Stimulated activated CD8-positive, alpha-beta memory T cell treated with anti-CD3 and anti-CD28 coated beads, Interleukin-7, amount 100 ng/mL, for 24 hours (primary cell): ENCODE measurements around the gene TRAF3IP1.
"Not testable (repeated sequence)": the region's sequence is repeated elsewhere in the genome, so short reads cannot be mapped to it uniquely, and the experiment has no call there.

Experiments
- DNase-seq: peaks from one replicate; pipeline ENCODE4 v3.0.0-alpha.2; 2020; ENCODE audit warnings: low read depth

TRAF3IP1 gene

DNA sequence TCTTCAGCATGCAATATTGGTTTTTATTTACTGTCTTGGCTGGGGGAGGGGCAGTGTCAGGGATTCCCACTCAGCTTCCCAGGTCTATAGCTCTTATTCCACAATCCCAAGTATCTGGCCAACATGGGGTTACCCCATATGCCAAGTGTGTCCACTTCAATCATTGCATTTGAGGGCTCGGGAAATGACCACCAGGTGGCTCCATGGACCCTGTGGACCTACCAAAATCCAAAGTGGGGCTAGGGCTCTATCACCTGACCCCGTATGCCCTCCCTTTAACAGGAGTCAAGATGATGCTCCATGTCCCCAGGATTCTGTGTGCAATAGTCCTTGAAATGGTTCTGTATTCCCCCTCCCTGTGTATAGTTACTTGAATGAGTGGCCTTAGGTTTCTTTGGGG, 12.1 kb upstream of the TRAF3IP1 start:
- no peak for DNase-seq

- DNase-seq: not testable (repeated sequence)
These were observed 9.6 kb upstream of the TRAF3IP1 start for GRCh38 chr2:238310721-238311120.

- DNase-seq: no peak
These were observed 6.9 kb upstream of the TRAF3IP1 start for GRCh38 chr2:238313289-238313990.

- DNase-seq: no peak
These were observed 6.3 kb upstream of the TRAF3IP1 start for GRCh38 chr2:238313991-238314350.

DNA sequence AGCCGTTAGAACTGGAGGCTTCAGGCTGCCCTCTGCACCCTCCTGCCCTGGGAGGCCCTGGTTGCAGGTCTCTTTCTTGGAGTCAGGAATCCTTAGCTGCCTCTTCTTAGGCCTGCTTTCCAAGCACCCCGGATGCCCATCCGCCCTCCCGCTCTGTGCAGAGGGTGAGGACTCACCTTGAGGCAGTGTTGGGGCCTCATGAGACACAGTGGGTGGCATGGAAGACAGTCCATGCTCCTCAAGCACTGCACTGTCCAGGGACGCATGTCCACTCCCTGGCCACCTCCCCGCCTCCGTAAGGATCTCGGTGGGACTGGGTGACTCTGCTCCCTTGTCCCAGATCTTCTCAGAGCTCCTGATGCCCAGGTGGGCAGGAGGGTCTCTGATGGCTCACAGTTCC, 5.7 kb upstream of the TRAF3IP1 start:
- DNase-seq: no peak

DNA sequence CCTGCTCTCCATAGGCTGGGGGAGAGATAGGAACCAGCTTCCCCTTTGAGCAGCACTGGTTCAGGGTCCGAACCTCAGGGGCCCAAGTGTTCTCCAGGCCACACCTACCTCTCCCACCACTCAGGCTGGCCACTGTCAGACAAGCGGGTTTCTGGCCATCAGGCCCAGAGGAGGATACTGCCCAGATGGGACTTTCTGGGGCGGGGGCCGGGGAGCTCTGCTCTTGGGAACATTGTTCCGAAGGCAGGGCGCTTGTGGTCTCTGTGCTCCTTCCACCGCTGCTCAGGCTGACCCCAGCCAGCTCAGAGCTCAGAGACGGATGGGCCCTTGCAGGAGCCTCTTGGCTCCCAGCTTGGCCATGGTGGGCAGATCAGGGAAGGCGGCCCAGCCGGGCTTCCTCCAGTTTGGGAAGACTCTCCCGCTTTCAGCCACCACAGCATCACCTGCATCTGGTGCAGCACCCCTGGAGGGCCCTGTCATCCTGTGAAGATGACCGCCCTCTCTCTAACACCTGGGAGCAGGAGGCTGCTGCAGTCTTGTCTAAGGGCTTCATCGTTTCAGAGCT, 5.2 kb upstream of the TRAF3IP1 start:
- no peak for DNase-seq

DNA sequence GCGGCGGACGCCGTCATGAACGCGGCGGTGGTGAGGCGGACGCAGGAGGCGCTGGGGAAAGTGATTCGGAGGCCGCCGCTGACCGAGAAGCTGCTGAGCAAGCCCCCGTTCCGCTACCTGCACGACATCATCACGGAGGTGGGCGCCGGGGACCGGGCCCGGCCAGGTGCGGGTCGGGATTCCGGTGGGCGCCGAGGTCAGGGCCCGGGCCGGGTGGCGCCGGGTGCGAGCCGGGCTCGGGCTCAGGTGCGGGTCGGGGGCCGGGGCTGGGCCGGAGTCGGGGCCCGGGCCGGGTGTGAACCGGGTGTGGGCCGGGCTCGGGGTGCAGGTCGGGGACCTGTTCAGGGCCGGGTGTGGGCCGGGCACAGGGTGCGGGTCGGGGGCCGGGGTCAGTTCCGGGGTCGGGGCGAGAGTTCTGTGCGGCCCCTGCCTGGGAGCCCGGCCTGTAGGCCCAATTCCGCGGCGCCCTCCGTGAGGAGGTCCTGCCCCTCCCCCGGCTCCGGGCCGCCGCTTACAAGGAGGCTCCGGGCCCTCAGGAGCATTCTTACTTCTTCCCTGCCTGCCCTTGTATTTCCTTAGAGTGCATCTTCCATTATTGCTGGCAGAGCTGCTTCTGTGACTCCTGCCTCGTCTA, 447 bp downstream of the TRAF3IP1 start:
- no peak for DNase-seq

- DNase-seq: no peak
These were observed 1.1 kb downstream of the TRAF3IP1 start for GRCh38 chr2:238321467-238321866.

- DNase-seq: no peak
These were observed 1.7 kb downstream of the TRAF3IP1 start for GRCh38 chr2:238322001-238322411.

DNA sequence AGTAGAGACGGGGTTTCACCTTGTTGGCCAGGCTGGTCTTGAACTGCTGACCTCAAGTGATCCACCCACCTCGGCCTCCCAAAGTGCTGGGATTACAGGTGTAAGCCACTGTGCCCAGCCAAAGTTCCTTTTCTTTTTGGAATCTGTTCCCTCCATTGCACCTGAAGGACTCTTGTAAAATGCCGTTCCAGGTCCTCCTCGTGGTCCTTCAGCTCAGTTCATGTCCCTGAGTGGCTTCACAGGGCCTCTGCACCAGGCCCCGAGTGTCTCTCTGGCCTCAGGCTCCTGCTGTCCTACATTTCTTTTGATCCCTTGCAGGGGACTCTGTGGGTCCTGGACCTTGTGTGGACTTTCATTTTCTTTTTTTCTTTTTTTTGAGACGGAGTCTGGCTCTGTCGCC, 3.9 kb downstream of the TRAF3IP1 start:
- DNase-seq: not testable (repeated sequence)

- no peak for DNase-seq
These were observed 5.4 kb downstream of the TRAF3IP1 start for GRCh38 chr2:238325694-238326093.

GRCh38 chr2:238326801-238327365, 6.6 kb downstream of the TRAF3IP1 start:
- no peak for DNase-seq

GRCh38 chr2:238327751-238328150, 7.4 kb downstream of the TRAF3IP1 start:
- no peak for DNase-seq

- DNase-seq: no peak
These were observed 10.1 kb downstream of the TRAF3IP1 start for GRCh38 chr2:238330391-238330790.

- DNase-seq: no peak
These were observed 11.6 kb downstream of the TRAF3IP1 start for GRCh38 chr2:238331916-238332315.

GRCh38 chr2:238334885-238335284, 14.6 kb downstream of the TRAF3IP1 start:
- DNase-seq: no peak

DNA sequence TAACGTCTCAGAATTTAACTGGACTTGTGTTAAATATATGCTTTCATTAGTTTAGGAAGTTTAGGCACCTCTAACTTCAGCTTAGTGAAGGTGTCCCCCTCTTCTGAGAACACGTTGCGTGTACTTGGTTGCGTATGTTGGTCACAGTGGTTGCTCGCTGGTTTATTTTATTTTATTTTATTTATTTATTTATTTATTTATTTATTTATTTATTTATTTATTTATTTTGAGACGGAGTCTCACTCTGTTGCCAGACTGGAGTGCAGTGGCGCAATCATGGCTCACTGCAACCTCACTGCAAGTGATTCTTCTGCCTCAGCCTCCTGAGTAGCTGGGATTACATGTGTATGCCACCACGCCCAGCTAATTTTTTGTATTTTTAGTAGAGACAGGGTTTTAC, 15.3 kb downstream of the TRAF3IP1 start:
- not testable (repeated sequence) for DNase-seq

DNA sequence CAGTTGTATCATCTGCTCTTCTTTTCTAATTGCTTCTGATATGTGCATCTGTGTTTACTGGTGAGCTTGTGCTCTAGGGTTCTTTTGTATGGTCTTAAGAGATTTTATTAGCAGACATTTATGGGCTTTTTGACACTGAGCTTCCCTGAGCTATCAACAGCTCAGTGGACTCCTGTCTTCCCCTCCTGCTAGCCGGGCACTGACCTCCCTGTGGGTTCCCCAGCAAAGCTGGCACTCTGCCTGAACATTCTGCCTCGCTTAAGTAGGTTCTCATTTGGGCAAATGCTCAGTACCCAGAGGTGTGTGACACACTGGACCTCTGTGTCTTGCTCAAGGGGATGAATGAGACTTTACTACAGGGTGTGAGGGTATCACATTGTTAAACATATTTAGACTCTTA, 15.8 kb downstream of the TRAF3IP1 start:
- no peak for DNase-seq

GRCh38 chr2:238336793-238337444, 16.6 kb downstream of the TRAF3IP1 start:
- no peak for DNase-seq

DNA sequence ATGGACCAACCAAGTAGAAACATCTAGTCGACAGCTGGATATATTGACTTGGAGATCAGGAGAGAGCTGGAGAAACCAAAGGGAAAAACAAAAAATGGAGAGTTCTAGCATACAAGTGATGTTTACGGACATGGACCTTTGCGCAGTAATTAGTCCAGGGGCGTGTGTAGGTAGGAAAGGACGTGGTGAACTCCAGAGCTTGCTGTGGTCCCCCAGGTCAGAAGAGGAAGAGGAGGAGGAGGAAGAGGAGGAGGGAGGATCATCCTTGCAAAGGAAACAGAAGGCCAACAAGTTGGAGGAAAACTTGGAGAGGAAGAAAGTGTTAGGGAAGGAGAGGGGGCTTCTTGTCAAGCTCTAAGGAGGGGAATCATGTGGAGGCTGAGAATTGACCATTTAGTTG, 17.5 kb downstream of the TRAF3IP1 start:
- no peak for DNase-seq

DNA sequence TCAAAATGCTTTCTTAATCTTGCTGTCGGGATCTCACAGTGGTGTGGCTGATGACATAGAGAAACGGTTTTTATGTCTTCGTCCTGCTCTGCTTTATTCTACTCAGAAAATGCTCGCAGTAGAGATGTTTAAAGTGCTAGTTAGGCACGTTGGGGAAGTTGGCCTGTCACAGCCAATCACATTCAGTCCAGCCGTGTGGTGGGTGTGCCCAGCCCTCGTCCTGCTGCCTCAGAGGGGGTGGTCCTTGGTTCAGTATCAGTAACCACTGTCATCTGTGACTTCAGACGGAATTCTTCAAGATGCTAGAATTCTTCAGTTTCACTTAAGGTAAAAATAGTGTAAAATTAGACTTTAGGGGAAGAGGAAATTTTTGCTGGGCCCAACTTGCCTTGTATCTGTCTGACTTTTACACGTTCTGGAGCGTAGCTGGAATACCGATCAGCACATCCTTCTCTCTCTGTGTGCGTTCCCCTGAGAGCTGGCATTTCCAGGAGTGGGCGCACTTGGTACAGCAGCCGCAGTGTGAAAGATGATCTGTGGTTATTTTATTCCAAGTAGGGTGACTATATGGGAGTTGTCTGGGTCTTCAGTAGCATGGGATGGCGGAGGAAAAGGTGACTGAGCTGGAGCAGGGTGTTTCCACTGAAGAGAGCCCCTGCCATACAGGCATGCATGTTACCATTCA, 18.5 kb downstream of the TRAF3IP1 start:
- no peak for DNase-seq

DNA sequence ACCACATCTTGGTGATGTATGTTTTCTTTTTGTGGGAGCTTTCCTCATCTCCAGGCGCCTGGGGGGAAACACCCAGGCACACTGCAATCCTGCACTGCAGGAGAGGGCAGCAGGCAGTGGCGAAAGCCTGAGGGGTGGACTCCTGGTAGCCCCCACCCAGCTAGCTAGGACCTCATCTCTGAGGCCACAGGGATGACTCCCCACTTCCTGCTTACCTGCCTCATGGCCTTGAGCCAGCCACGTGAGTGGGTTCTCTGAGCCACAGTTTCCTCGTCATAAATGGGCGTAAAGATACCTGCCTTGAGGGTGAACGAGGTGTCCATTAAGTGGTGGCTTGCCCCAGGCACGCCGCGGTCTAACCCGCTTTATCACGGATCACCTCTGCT, 19.1 kb downstream of the TRAF3IP1 start:
- no peak for DNase-seq
